Measurements from ENCODE around the gene NATD1. TPM values are rescaled to one million over a fixed set of nuclear protein-coding genes. Genes with fewer than 3 reads are reported as not detected.
A peak's percentile ranks its signal among the peaks of the same experiment; 100 is the strongest.

NATD1 gene
- total RNA-seq, 4 donors from 2014 or later: 8.9 to 22.2 (median 15.4) TPM

DNA sequence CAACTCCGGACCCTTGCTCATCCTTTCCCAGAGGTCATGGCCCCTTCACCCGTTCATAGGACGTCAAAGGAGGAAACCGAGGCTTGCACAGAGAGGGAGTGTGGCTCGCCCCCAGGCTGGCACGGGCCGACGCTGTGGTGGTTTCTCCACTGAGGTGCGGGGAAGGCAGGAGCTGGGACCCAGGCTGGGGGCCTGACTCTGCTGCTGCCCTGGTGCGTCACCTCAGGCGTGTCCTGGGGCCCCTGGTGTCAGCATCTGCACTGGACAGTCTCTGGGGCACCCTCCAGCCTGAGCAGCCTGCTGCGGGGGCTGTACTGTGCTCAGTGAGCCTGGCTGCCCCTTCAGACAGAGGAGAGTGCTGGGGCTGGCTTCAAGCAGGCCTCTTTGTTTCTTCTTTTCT lies 38.7 kb upstream of the NATD1 start:
- 63% methylated on average over 6 to 9 of the region's 12 CpGs for WGBS, 2 donors (ENCODE audit: low coverage in 1 of 2)
- no peak overlapping the region for H3K27ac ChIP-seq

DNA sequence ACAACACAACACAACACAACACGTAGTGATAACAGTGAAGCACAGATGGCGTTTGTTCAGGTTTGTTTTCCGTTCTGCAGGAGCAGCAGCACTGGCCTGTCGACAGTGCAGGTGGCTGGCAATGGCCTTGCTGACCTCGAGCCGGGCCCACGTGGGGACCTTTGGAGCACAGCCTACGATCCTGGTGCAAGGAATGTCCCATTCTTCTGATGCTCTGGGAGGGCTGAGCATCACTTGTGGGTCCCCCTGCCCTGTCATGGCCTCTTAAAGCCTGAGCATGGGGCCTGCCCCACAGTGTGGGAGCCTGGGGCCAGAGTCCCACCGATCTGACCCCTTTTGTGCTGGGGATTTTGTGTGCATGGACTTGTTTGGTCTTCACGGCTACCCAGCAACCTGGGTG lies 38.1 kb upstream of the NATD1 start:
- WGBS, 2 donors (ENCODE audit: low coverage in 1 of 2): 69 to 75% methylated on average over 9 to 10 of the region's 10 CpGs
- no peak for ATAC-seq
- Histone ChIP-seq H3K4me1 (peaks cover 9 to 78% (median 50%) of the 10 kb centered on the region in 3 donors), H3K4me3 (no peak overlapping the region), H3K36me3 (peaks cover 0 to 8% of the 10 kb centered on the region in 2 donors), H3K27ac (no peak overlapping the region), H3K27me3 (peaks cover 5% of the 10 kb centered on the region), H3K9me3 (no peaks in the 10 kb centered on the region)
- TF ChIP-seq POLR2AphosphoS5 (IDR thresholded peaks at IDR 0.05): no peak
- TF ChIP-seq POLR2A (IDR thresholded peaks at IDR 0.05): no peak
- TF ChIP-seq EP300 (IDR thresholded peaks at IDR 0.05): no peak
- TF ChIP-seq, protein P1, sequence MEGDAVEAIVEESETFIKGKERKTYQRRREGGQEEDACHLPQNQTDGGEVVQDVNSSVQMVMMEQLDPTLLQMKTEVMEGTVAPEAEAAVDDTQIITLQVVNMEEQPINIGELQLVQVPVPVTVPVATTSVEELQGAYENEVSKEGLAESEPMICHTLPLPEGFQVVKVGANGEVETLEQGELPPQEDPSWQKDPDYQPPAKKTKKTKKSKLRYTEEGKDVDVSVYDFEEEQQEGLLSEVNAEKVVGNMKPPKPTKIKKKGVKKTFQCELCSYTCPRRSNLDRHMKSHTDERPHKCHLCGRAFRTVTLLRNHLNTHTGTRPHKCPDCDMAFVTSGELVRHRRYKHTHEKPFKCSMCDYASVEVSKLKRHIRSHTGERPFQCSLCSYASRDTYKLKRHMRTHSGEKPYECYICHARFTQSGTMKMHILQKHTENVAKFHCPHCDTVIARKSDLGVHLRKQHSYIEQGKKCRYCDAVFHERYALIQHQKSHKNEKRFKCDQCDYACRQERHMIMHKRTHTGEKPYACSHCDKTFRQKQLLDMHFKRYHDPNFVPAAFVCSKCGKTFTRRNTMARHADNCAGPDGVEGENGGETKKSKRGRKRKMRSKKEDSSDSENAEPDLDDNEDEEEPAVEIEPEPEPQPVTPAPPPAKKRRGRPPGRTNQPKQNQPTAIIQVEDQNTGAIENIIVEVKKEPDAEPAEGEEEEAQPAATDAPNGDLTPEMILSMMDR (IDR thresholded peaks at IDR 0.05): no peak

More for the DNA sequence above, 38.7 kb upstream of the NATD1 start:
- TF ChIP-seq, protein P1 (IDR thresholded peaks at IDR 0.05): no peak
- TF ChIP-seq POLR2AphosphoS5 (IDR thresholded peaks at IDR 0.05): no peak
- TF ChIP-seq EP300 (IDR thresholded peaks at IDR 0.05): no peak
- peak in 1 of 2 donors; percentile 13 for TF ChIP-seq POLR2A (IDR thresholded peaks at IDR 0.05)
- Histone ChIP-seq H3K27me3 (peaks cover 5% of the 10 kb centered on the region), H3K4me3 (no peak overlapping the region), H3K9me3 (no peaks in the 10 kb centered on the region), H3K4me1 (peaks cover 6 to 78% (median 47%) of the 10 kb centered on the region in 3 donors), H3K36me3 (peaks cover 0 to 8% of the 10 kb centered on the region in 2 donors)
- no peak for ATAC-seq

GRCh38 chr17:21289902-21290571 lies 36.8 kb upstream of the NATD1 start:
- no peak for TF ChIP-seq EP300 (IDR thresholded peaks at IDR 0.05)
- TF ChIP-seq, protein P1 (IDR thresholded peaks at IDR 0.05): peak in 1 of 4 experiments; percentile 37
- peaks cover 9 to 78% (median 37%) of the 10 kb centered on the region in 3 donors for H3K4me1 ChIP-seq
- H3K36me3 ChIP-seq: peaks cover 0 to 8% of the 10 kb centered on the region in 2 donors
- H3K27me3 ChIP-seq: no peaks in the 10 kb centered on the region
- 47 to 75% methylated on average over 4 to 7 of the region's 18 CpGs for WGBS, 2 donors (ENCODE audit: low coverage in 1 of 2)
- no peak overlapping the region for H3K4me3 ChIP-seq
- peak overlapping the region in 3 of 4 donors; percentile 96 to 97 (median 97) for H3K27ac ChIP-seq
- no peak for ATAC-seq
- H3K9me3 ChIP-seq: no peaks in the 10 kb centered on the region

DNA sequence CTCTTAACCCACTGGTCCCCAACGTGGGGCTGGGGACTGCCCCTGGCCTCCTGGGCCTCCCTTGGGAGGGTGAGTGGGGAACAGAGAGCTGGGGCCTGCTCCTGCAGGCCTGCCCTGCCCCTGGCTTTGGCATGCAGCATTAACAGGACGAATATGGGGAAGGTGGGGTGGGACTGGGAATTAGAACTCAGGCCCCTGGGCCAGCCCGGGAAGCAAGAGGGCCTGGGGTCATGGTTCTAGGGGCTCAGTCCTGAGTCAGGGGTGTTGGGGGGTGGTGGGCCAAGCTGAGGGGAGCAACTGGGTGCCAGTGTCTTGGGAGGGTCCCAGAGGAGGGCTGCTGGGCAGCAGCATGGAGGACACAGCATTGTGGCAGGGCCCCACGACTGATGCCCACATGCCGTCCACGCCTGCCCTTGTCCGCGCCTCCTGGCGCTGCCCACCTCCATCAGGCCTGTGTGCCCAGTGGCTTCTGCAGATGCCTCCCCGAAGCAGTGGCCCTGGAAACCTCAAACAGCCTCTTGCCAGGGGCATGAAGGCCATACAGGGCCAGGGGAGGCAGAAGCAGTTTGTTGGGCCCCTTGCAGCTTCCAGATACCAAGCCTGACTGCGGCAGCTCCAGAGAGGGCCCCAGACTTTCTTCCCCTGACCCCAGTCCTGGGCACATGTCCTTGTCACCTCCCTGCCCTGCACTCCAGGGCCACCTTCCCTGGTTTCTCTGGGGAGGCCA lies 36.1 kb upstream of the NATD1 start:
- H3K27ac ChIP-seq: peak overlapping the region; percentile 62 to 97 (median 96)
- no peak for ATAC-seq
- no CpG with 5 or more reads among the region's 11 CpGs for WGBS, 2 donors (ENCODE audit: low coverage in 1 of 2)
- peaks cover 0 to 8% of the 10 kb centered on the region in 2 donors for H3K36me3 ChIP-seq
- H3K9me3 ChIP-seq: no peaks in the 10 kb centered on the region
- TF ChIP-seq EP300 (IDR thresholded peaks at IDR 0.05): no peak
- TF ChIP-seq POLR2AphosphoS5 (IDR thresholded peaks at IDR 0.05): no peak
- no peak for TF ChIP-seq POLR2A (IDR thresholded peaks at IDR 0.05)
- TF ChIP-seq, protein P1 (IDR thresholded peaks at IDR 0.05): no peak
- peaks cover 9 to 75% (median 35%) of the 10 kb centered on the region in 3 donors for H3K4me1 ChIP-seq
- H3K4me3 ChIP-seq: no peak overlapping the region
- H3K27me3 ChIP-seq: no peaks in the 10 kb centered on the region
